HAP-1 (cell line): ENCODE results near the gene EGF.

Experiments
- DNase-seq, 2 experiments: peaks; one replicate each; pipeline ENCODE4 v3.0.0-alpha.2; 2016 to 2020; ENCODE audit warnings: low spot score in 2 of 2
- H3K27me3 ChIP-seq: fragments of 250-450 bp; sonication (Bioruptor Pico); 2 replicates; pipeline ENCODE4 v1.5.1; 2020; ENCODE audit warnings: low read depth, mild to moderate bottlenecking, moderate library complexity
- H3K36me3 ChIP-seq: fragments of 250-450 bp; sonication (Bioruptor Pico); replicated peaks from 2 replicates; pipeline ENCODE4 v1.5.1; 2020; ENCODE audit warnings: mild to moderate bottlenecking
- H3K4me1 ChIP-seq: fragments of 250-450 bp; sonication (Bioruptor Pico); 2 replicates; pipeline ENCODE4 v1.5.1; 2020; ENCODE audit warnings: mild to moderate bottlenecking
- H3K4me3 ChIP-seq: fragments of 250-450 bp; sonication (Bioruptor Pico); 2 replicates; pipeline ENCODE4 v1.5.1; 2020; ENCODE audit warnings: mild to moderate bottlenecking, moderate library complexity
- H3K9me3 ChIP-seq: fragments of 250-450 bp; sonication (Bioruptor Pico); 2 replicates; pipeline ENCODE4 v1.5.1; 2020; ENCODE audit warnings: mild to moderate bottlenecking, moderate library complexity
- in situ Hi-C: fragments of 300-500 bp; cut with MboI; formaldehyde crosslinking; loops from 3 replicates; pipeline ENCODE4 v1.14.3; 2020; ENCODE audit warnings: low sequenced_read_pairs, inconsistent platforms, mixed read lengths

EGF gene

GRCh38 chr4:110059556-110060191, 147.0 kb downstream of the EGF start:
- in situ Hi-C loops, result no loop called here
- no peak for DNase-seq
- Histone ChIP-seq H3K36me3 (peaks cover 3% of the 10 kb centered on the region), H3K4me1 (no peaks in the 10 kb centered on the region), H3K9me3 (no peaks in the 10 kb centered on the region), H3K4me3 (no peak overlapping the region), H3K27me3 (no peaks in the 10 kb centered on the region)

GRCh38 chr4:110061076-110061475, 148.4 kb downstream of the EGF start:
- in situ Hi-C loops, result no loop called here
- Histone ChIP-seq H3K9me3 (no peaks in the 10 kb centered on the region), H3K4me3 (no peak overlapping the region), H3K27me3 (no peaks in the 10 kb centered on the region), H3K4me1 (no peaks in the 10 kb centered on the region), H3K36me3 (peaks cover 3% of the 10 kb centered on the region)
- no peak for DNase-seq
